Endodermal cell (in vitro differentiated cells): ENCODE measurements around the gene OSTM1. TPM values are rescaled to one million over a fixed set of nuclear protein-coding genes. Genes with fewer than 3 reads are reported as not detected.
A peak's percentile ranks its signal among the peaks of the same experiment; 100 is the strongest.

ENCODE experiments used
- DNase-seq: peaks from one replicate; pipeline ENCODE4 v3.0.0-alpha.2; 2017
- H3K27ac ChIP-seq: 2 replicates; pipeline ENCODE4 v1.5.1; 2013; ENCODE audit warnings: mild to moderate bottlenecking, low read depth, low read length, moderate library complexity
- H3K27me3 ChIP-seq: 2 replicates; pipeline ENCODE4 v1.6.1; 2013; ENCODE audit warnings: mild to moderate bottlenecking, low read length, moderate library complexity; ENCODE audit not compliant: insufficient read depth, control insufficient read depth, poor library complexity, severe bottlenecking
- H3K36me3 ChIP-seq: 2 replicates; pipeline ENCODE4 v1.7.0; 2013; ENCODE audit warnings: mild to moderate bottlenecking, low read length, moderate library complexity; ENCODE audit not compliant: control insufficient read depth, insufficient read depth
- H3K4me1 ChIP-seq: one replicate; pipeline ENCODE4 v1.7.0; 2013; ENCODE audit warnings: low read length; ENCODE audit not compliant: control insufficient read depth, insufficient read depth
- H3K4me3 ChIP-seq: 2 replicates; pipeline ENCODE4 v1.5.1; 2013; ENCODE audit warnings: mild to moderate bottlenecking, low read length, moderate library complexity
- H3K9ac ChIP-seq: 2 replicates; pipeline ENCODE4 v1.6.1; 2013; ENCODE audit warnings: mild to moderate bottlenecking, low read length, moderate library complexity; ENCODE audit not compliant: poor library complexity, severe bottlenecking; ENCODE audit errors: extremely low read depth
- H3K9me3 ChIP-seq: 2 replicates; pipeline ENCODE4 v1.6.1; 2013; ENCODE audit warnings: mild to moderate bottlenecking, low read length, moderate library complexity; ENCODE audit not compliant: control insufficient read depth
- H3K27ac Mint-ChIP-seq: 2 replicates; pipeline ENCODE4 v1.8.0; 2020; ENCODE audit warnings: mixed read lengths
- H3K27me3 Mint-ChIP-seq: 2 replicates; pipeline ENCODE4 v1.8.0; 2021; ENCODE audit warnings: mild to moderate bottlenecking, mixed read lengths; ENCODE audit not compliant: insufficient read depth
- H3K36me3 Mint-ChIP-seq: 2 replicates; pipeline ENCODE4 v1.8.0; 2020; ENCODE audit warnings: low read depth, mixed read lengths
- H3K4me1 Mint-ChIP-seq: 2 replicates; pipeline ENCODE4 v1.8.0; 2020; ENCODE audit warnings: mixed read lengths
- H3K4me3 Mint-ChIP-seq: 2 replicates; pipeline ENCODE4 v1.8.0; 2020; ENCODE audit warnings: mild to moderate bottlenecking, moderate library complexity, mixed read lengths
- H3K9me3 Mint-ChIP-seq: 2 replicates; pipeline ENCODE4 v1.8.0; 2020; ENCODE audit warnings: mild to moderate bottlenecking, mixed read lengths
- CTCF ChIP-seq: fragments of 200-600 bp; sonication (generic); conservative IDR thresholded peaks from 2 replicates; pipeline ENCODE4 v1.5.0; 2021; ENCODE audit warnings: antibody characterized with exemption, mild to moderate bottlenecking
- WGBS, 2 experiments: methylation state at CpG; one replicate each; pipeline versions ENCODE4 v1.1.5 to v1.1.7; 2013; ENCODE audit warnings: missing lambda C conversion rate in 2 of 2, mixed read lengths in 1 of 2; ENCODE audit not compliant: insufficient coverage in 1 of 2, insufficient read length in 1 of 2; 5-methylcytosine and 5-hydroxymethylcytosine counted together
- total RNA-seq, 2 donors: library from RNA; stranded (reverse); fragmentation: NEBNext Ultra II Directional in 1 of 2; extraction: Animal tissue kit (Norgen Biotek cat#: 25700) in 1 of 2; gene quantifications; 2 replicates in 1 of 2; 3 replicates in 1 of 2; pipeline ENCODE4 v1.2.1, GENCODE V29; 2021

The OSTM1 gene
- total RNA-seq, 2 donors from 2014 or later: 16.9 to 25.3 TPM

- Histone ChIP-seq H3K4me1 (peaks cover 13% of the 10 kb centered on the region), H3K27me3 (peaks cover 94% of the 10 kb centered on the region), H3K9ac (no peak overlapping the region), H3K4me3 (no peak overlapping the region), H3K9me3 (no peaks in the 10 kb centered on the region), H3K27ac (no peak overlapping the region), H3K36me3 (no peaks in the 10 kb centered on the region)
- Mint-ChIP-seq H3K27ac (no peak overlapping the region), H3K4me1 (peaks cover 25% of the 10 kb centered on the region), H3K36me3 (no peaks in the 10 kb centered on the region), H3K9me3 (no peaks in the 10 kb centered on the region), H3K27me3 (peaks cover 98% of the 10 kb centered on the region), H3K4me3 (no peak overlapping the region)
- no peak for TF ChIP-seq CTCF
- 70 to 75% methylated on average over 9 to 10 of the region's 10 CpGs for WGBS, 2 experiments
- no peak for DNase-seq
Observed at GRCh38 chr6:108121612-108122011, 47.1 kb upstream of the OSTM1 start.

- no peak overlapping the region for H3K27ac Mint-ChIP-seq
- peaks cover 13% of the 10 kb centered on the region for H3K4me1 ChIP-seq
- H3K4me3 Mint-ChIP-seq: peak overlapping the region; percentile 39
- TF ChIP-seq CTCF: no peak
- no peak overlapping the region for H3K9ac ChIP-seq
- no peaks in the 10 kb centered on the region for H3K36me3 Mint-ChIP-seq
- H3K27me3 Mint-ChIP-seq: peaks cover 98% of the 10 kb centered on the region
- peaks cover 100% of the 10 kb centered on the region for H3K27me3 ChIP-seq
- H3K4me3 ChIP-seq: no peak overlapping the region
- H3K4me1 Mint-ChIP-seq: peaks cover 25% of the 10 kb centered on the region
- H3K36me3 ChIP-seq: no peaks in the 10 kb centered on the region
- no peaks in the 10 kb centered on the region for H3K9me3 ChIP-seq
- 0 to 34% methylated on average over 2 to 12 of the region's 12 CpGs for WGBS, 2 experiments
- no peak overlapping the region for H3K27ac ChIP-seq
- no peaks in the 10 kb centered on the region for H3K9me3 Mint-ChIP-seq
- DNase-seq: peak; percentile 70
Observed at GRCh38 chr6:108120311-108120710, 45.8 kb upstream of the OSTM1 start.

GRCh38 chr6:108119769-108120141 is 45.2 kb upstream of the OSTM1 start:
- H3K36me3 ChIP-seq: no peaks in the 10 kb centered on the region
- peak overlapping the region; percentile 62 for H3K4me3 ChIP-seq
- H3K4me3 Mint-ChIP-seq: peak overlapping the region; percentile 39
- peaks cover 13% of the 10 kb centered on the region for H3K4me1 ChIP-seq
- no peak overlapping the region for H3K27ac ChIP-seq
- peaks cover 29% of the 10 kb centered on the region for H3K4me1 Mint-ChIP-seq
- H3K9me3 Mint-ChIP-seq: no peaks in the 10 kb centered on the region
- H3K9ac ChIP-seq: no peak overlapping the region
- H3K27ac Mint-ChIP-seq: no peak overlapping the region
- TF ChIP-seq CTCF: no peak
- no peaks in the 10 kb centered on the region for H3K9me3 ChIP-seq
- DNase-seq: peak; percentile 77
- H3K27me3 ChIP-seq: peaks cover 100% of the 10 kb centered on the region
- no peaks in the 10 kb centered on the region for H3K36me3 Mint-ChIP-seq
- H3K27me3 Mint-ChIP-seq: peaks cover 98% of the 10 kb centered on the region
- 9 to 14% methylated on average over 12 to 24 of the region's 24 CpGs for WGBS, 2 experiments
